Measurements from ENCODE around the gene RAD51C. TPM values are rescaled to one million over a fixed set of nuclear protein-coding genes. Genes with fewer than 3 reads are reported as not detected.

The RAD51C gene
- total and polyA plus RNA-seq, 9 of the 15 experiments (the other 6 are each of a cell fraction or from before 2014, with no cell fraction given): 93.9 to 341 (median 135) TPM

- TF ChIP-seq ELF2 (CRISPR knock-in tag; IDR thresholded peaks at IDR 0.05) (no peak), ZNF764 (CRISPR knock-in tag; IDR thresholded peaks at IDR 0.05; ENCODE audit: low read depth) (no peak), MNT (conservative IDR thresholded peaks at IDR 0.05) (peak; percentile 73 to 85), POLR2H (tag; IDR thresholded peaks at IDR 0.05; ENCODE audit: low read depth) (peak; percentile 91), HMGN3 (IDR thresholded peaks at IDR 0.05; ENCODE audit: borderline replicate concordance, extremely low read depth, insufficient read length, low read depth, low read length) (peak; percentile 83), KAT7 (CRISPR knock-in tag; IDR thresholded peaks at IDR 0.05; ENCODE audit: borderline replicate concordance) (peak; percentile 72; the same call in 1 of the 2 replicates), ZNF644 (tag; IDR thresholded peaks at IDR 0.05; ENCODE audit: low read depth) (peak; percentile 59; the same call in 1 of the 2 replicates), MCM2 (IDR thresholded peaks at IDR 0.05; ENCODE audit: low read depth) (no peak), RBBP5 (IDR thresholded peaks at IDR 0.05; ENCODE audit: borderline replicate concordance, insufficient read depth, low read length, poor library complexity, severe bottlenecking) (peak; percentile 91), FOXK1 (CRISPR knock-in tag; IDR thresholded peaks at IDR 0.05; ENCODE audit: borderline replicate concordance) (0 out of 2 replicates have a peak, but pooled peaks have one; percentile 25), ZNF785 (CRISPR knock-in tag; IDR thresholded peaks at IDR 0.05) (no peak), SMARCE1 (IDR thresholded peaks at IDR 0.05) (no peak), ESRRB (CRISPR knock-in tag; IDR thresholded peaks at IDR 0.05; ENCODE audit: borderline replicate concordance) (no peak), ZNF76 (CRISPR knock-in tag; IDR thresholded peaks at IDR 0.05; ENCODE audit: borderline replicate concordance) (no peak), ILK (tag; IDR thresholded peaks at IDR 0.05; ENCODE audit: borderline replicate concordance, low read depth) (no peak), PHF20 (IDR thresholded peaks at IDR 0.05; ENCODE audit: partially characterized antibody) (peak; percentile 86), PHTF2 (CRISPR knock-in tag; IDR thresholded peaks at IDR 0.05) (no peak), THAP12 (CRISPR knock-in tag; IDR thresholded peaks at IDR 0.05) (no peak; the same call in 1 of the 2 replicates), ZNF311 (CRISPR knock-in tag; IDR thresholded peaks at IDR 0.05) (0 out of 2 replicates have a peak, but pooled peaks have one; percentile 56), NUFIP1 (IDR thresholded peaks at IDR 0.05; ENCODE audit: partially characterized antibody) (no peak), ZNF444 (CRISPR knock-in tag; IDR thresholded peaks at IDR 0.05) (no peak)
- TF ChIP-seq, protein P1, sequence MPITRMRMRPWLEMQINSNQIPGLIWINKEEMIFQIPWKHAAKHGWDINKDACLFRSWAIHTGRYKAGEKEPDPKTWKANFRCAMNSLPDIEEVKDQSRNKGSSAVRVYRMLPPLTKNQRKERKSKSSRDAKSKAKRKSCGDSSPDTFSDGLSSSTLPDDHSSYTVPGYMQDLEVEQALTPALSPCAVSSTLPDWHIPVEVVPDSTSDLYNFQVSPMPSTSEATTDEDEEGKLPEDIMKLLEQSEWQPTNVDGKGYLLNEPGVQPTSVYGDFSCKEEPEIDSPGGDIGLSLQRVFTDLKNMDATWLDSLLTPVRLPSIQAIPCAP (CRISPR knock-in tag; IDR thresholded peaks at IDR 0.05; ENCODE audit: borderline replicate concordance): no peak
Observed at GRCh38 chr17:58692239-58693055, at the start of gene RAD51C (continued).

Measured in K562 (cell line).